ENCODE results near the gene WDR26. TPM values are rescaled to one million over a fixed set of nuclear protein-coding genes. Genes with fewer than 3 reads are reported as not detected.

WDR26 gene
- total RNA-seq, 4 donors from 2014 or later: 61.5 to 78.7 (median 71.9) TPM

GRCh38 chr1:224466154-224466553, 31.6 kb upstream of the WDR26 start:
- no peak for TF ChIP-seq EP300 (IDR thresholded peaks at IDR 0.05)
- no peak for TF ChIP-seq POLR2A (IDR thresholded peaks at IDR 0.05)
- TF ChIP-seq CTCF (IDR thresholded peaks at IDR 0.05): no peak
- Histone ChIP-seq H3K36me3 (no peaks in the 10 kb centered on the region), H3K4me3 (no peak overlapping the region), H3K27ac (no peak overlapping the region), H3K4me1 (no peaks in the 10 kb centered on the region), H3K9me3 (no peaks in the 10 kb centered on the region), H3K27me3 (no peaks in the 10 kb centered on the region)
- 82 to 83% methylated on average over 2 of the region's 2 CpGs for WGBS, 2 donors
- DNase-seq (ENCODE audit: low spot score in 2 of 2): no peak

GRCh38 chr1:224459966-224460365, 25.4 kb upstream of the WDR26 start:
- H3K27ac ChIP-seq: peak overlapping the region in 2 of 4 donors; percentile 82 to 95
- H3K36me3 ChIP-seq: no peaks in the 10 kb centered on the region
- WGBS, 2 donors: 90 to 94% methylated on average over 5 of the region's 5 CpGs
- H3K4me3 ChIP-seq: no peak overlapping the region
- no peak for DNase-seq (ENCODE audit: low spot score in 2 of 2)
- H3K27me3 ChIP-seq: no peaks in the 10 kb centered on the region
- TF ChIP-seq POLR2A (IDR thresholded peaks at IDR 0.05): no peak
- TF ChIP-seq EP300 (IDR thresholded peaks at IDR 0.05): no peak
- TF ChIP-seq CTCF (IDR thresholded peaks at IDR 0.05): no peak
- H3K4me1 ChIP-seq: peaks cover 0 to 34% (median 8%) of the 10 kb centered on the region in 4 donors
- H3K9me3 ChIP-seq: no peaks in the 10 kb centered on the region

- Histone ChIP-seq H3K4me1 (peaks cover 0 to 34% (median 8%) of the 10 kb centered on the region in 4 donors), H3K9me3 (no peaks in the 10 kb centered on the region), H3K4me3 (no peak overlapping the region), H3K36me3 (no peaks in the 10 kb centered on the region), H3K27ac (peak overlapping the region in 3 of 4 donors; percentile 20 to 95 (median 82)), H3K27me3 (no peaks in the 10 kb centered on the region)
- 14 to 22% methylated on average over 2 of the region's 2 CpGs for WGBS, 2 donors
- peak in 1 of 2 donors; percentile 36 for TF ChIP-seq EP300 (IDR thresholded peaks at IDR 0.05)
- TF ChIP-seq CTCF (IDR thresholded peaks at IDR 0.05): no peak
- TF ChIP-seq POLR2A (IDR thresholded peaks at IDR 0.05): no peak
- DNase-seq (ENCODE audit: low spot score in 2 of 2): peak in 1 of 2 donors; percentile 38
These were observed 24.4 kb upstream of the WDR26 start for GRCh38 chr1:224458996-224459395.

- H3K27ac ChIP-seq: peak overlapping the region in 3 of 4 donors; percentile 20 to 95 (median 82)
These were observed 23.7 kb upstream of the WDR26 start for GRCh38 chr1:224458296-224458695.

GRCh38 chr1:224457782-224458144, 23.2 kb upstream of the WDR26 start:
- H3K9me3 ChIP-seq: no peaks in the 10 kb centered on the region
- no peaks in the 10 kb centered on the region for H3K27me3 ChIP-seq
- 67 to 89% methylated on average over 1 of the region's 1 CpG for WGBS, 2 donors
- no peaks in the 10 kb centered on the region for H3K36me3 ChIP-seq
- TF ChIP-seq CTCF (IDR thresholded peaks at IDR 0.05): no peak
- TF ChIP-seq POLR2A (IDR thresholded peaks at IDR 0.05): no peak
- no peak for TF ChIP-seq EP300 (IDR thresholded peaks at IDR 0.05)
- peaks cover 0 to 34% (median 8%) of the 10 kb centered on the region in 4 donors for H3K4me1 ChIP-seq
- H3K4me3 ChIP-seq: no peak overlapping the region
- no peak for DNase-seq (ENCODE audit: low spot score in 2 of 2)
- H3K27ac ChIP-seq: peak overlapping the region in 3 of 4 donors; percentile 62 to 95 (median 82)

More at GRCh38 chr1:224458296-224458695, 23.7 kb upstream of the WDR26 start:
- H3K9me3 ChIP-seq: no peaks in the 10 kb centered on the region
- WGBS, 2 donors: 92 to 93% methylated on average over 3 to 4 of the region's 4 CpGs
- H3K4me3 ChIP-seq: no peak overlapping the region
- DNase-seq (ENCODE audit: low spot score in 2 of 2): no peak
- H3K4me1 ChIP-seq: peaks cover 0 to 34% (median 8%) of the 10 kb centered on the region in 4 donors
- TF ChIP-seq EP300 (IDR thresholded peaks at IDR 0.05) (no peak), CTCF (IDR thresholded peaks at IDR 0.05) (no peak), POLR2A (IDR thresholded peaks at IDR 0.05) (no peak)
- no peaks in the 10 kb centered on the region for H3K27me3 ChIP-seq
- H3K36me3 ChIP-seq: no peaks in the 10 kb centered on the region

All from tibial nerve (tissue), 4 donors.